ENCODE measurements around the gene GOLGA5. TPM values are rescaled to one million over a fixed set of nuclear protein-coding genes. Genes with fewer than 3 reads are reported as not detected.

The GOLGA5 gene
- total RNA-seq, 1 donor from 2014 or later, result 23.4 TPM

- peak; percentile 60 for TF ChIP-seq CTCF (conservative IDR thresholded peaks at IDR 0.05; ENCODE audit: low read depth, low read length)
- no peak for DNase-seq (ENCODE audit: low read depth)
- H3K4me3 ChIP-seq (ENCODE audit: low read depth, low read length), result no peak overlapping the region
These were observed 10.2 kb upstream of the GOLGA5 start for GRCh38 chr14:92783813-92784431.

GRCh38 chr14:92785667-92786426 is 8.3 kb upstream of the GOLGA5 start:
- DNase-seq (ENCODE audit: low read depth), result no peak
- peak; percentile 17 for TF ChIP-seq CTCF (conservative IDR thresholded peaks at IDR 0.05; ENCODE audit: low read depth, low read length)
- no peak overlapping the region for H3K4me3 ChIP-seq (ENCODE audit: low read depth, low read length)

GRCh38 chr14:92786427-92786756 is 7.7 kb upstream of the GOLGA5 start:
- DNase-seq (ENCODE audit: low read depth), result no peak
- no peak overlapping the region for H3K4me3 ChIP-seq (ENCODE audit: low read depth, low read length)
- TF ChIP-seq CTCF (conservative IDR thresholded peaks at IDR 0.05; ENCODE audit: low read depth, low read length), result no peak

- no peak overlapping the region for H3K4me3 ChIP-seq (ENCODE audit: low read depth, low read length)
- TF ChIP-seq CTCF (conservative IDR thresholded peaks at IDR 0.05; ENCODE audit: low read depth, low read length), result no peak
- no peak for DNase-seq (ENCODE audit: low read depth)
These were observed 6.6 kb upstream of the GOLGA5 start for GRCh38 chr14:92787554-92787953.

- no peak overlapping the region for H3K4me3 ChIP-seq (ENCODE audit: low read depth, low read length)
- no peak for DNase-seq (ENCODE audit: low read depth)
- no peak for TF ChIP-seq CTCF (conservative IDR thresholded peaks at IDR 0.05; ENCODE audit: low read depth, low read length)
These were observed 4.5 kb upstream of the GOLGA5 start for GRCh38 chr14:92789457-92790089.

- TF ChIP-seq CTCF (conservative IDR thresholded peaks at IDR 0.05; ENCODE audit: low read depth, low read length), result peak; percentile 16
- no peak for DNase-seq (ENCODE audit: low read depth)
- no peak overlapping the region for H3K4me3 ChIP-seq (ENCODE audit: low read depth, low read length)
These were observed 1.2 kb upstream of the GOLGA5 start for GRCh38 chr14:92792885-92793284.
